Neural cell (in vitro differentiated cells): Measurements from ENCODE around the gene ADGRG6.

Source experiments
- CTCF ChIP-seq: fragments of 450-650 bp; IDR thresholded peaks from 2 replicates; pipeline ENCODE4 v1.5.1; 2014; ENCODE audit warnings: antibody characterized with exemption, mild to moderate bottlenecking, moderate library complexity; ENCODE audit not compliant: poor library complexity, severe bottlenecking
- TF ChIP-seq, protein P1 (sequence below): IDR thresholded peaks from 2 replicates; pipeline ENCODE4 v1.6.1; 2012; ENCODE audit warnings: borderline replicate concordance

DNA sequence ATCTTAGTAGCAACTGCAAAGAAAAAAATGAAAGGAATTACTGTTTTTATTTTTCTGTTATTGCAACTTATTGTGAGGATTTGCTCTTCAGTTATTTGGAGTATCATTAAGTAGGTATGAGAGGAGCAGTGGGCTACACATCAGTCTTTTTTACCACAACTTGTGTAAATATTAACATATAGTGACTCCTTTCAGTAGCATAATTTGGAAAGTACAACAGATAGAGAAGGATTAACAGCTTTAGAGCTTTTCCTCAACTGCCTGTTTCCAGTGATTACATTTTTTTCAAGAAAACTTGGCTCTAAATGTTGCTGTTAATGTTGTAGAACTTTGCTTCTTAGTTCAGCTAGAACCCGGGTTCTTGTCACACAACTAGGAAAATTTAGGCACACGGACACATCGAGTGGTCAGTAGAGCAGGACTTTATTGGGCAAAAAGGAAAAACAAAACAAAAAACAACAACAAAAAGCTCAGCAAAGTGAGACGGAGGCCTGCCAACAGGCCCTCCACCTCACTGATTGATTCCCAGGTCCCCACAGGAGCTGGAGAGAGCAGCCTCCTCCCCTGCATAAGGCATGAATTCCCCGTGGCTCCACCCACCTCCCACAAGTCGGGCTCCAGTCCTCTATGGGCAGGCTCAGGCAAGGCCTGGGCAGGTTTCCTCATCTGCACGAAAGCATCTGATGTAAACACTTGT lies 75.1 kb downstream of the ADGRG6 start:
- no peak for TF ChIP-seq CTCF
- TF ChIP-seq, protein P1, sequence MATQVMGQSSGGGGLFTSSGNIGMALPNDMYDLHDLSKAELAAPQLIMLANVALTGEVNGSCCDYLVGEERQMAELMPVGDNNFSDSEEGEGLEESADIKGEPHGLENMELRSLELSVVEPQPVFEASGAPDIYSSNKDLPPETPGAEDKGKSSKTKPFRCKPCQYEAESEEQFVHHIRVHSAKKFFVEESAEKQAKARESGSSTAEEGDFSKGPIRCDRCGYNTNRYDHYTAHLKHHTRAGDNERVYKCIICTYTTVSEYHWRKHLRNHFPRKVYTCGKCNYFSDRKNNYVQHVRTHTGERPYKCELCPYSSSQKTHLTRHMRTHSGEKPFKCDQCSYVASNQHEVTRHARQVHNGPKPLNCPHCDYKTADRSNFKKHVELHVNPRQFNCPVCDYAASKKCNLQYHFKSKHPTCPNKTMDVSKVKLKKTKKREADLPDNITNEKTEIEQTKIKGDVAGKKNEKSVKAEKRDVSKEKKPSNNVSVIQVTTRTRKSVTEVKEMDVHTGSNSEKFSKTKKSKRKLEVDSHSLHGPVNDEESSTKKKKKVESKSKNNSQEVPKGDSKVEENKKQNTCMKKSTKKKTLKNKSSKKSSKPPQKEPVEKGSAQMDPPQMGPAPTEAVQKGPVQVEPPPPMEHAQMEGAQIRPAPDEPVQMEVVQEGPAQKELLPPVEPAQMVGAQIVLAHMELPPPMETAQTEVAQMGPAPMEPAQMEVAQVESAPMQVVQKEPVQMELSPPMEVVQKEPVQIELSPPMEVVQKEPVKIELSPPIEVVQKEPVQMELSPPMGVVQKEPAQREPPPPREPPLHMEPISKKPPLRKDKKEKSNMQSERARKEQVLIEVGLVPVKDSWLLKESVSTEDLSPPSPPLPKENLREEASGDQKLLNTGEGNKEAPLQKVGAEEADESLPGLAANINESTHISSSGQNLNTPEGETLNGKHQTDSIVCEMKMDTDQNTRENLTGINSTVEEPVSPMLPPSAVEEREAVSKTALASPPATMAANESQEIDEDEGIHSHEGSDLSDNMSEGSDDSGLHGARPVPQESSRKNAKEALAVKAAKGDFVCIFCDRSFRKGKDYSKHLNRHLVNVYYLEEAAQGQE, result no peak
